ENCODE measurements around the gene C1S. TPM values are rescaled to one million over a fixed set of nuclear protein-coding genes. Genes with fewer than 3 reads are reported as not detected.
"Not testable (repeated sequence)": the region's sequence is repeated elsewhere in the genome, so short reads cannot be mapped to it uniquely, and the experiment has no call there.

The C1S gene
- total RNA-seq, 2 experiments from 2014 or later = 1.7 TPM

- no peak for TF ChIP-seq CTCF (IDR thresholded peaks at IDR 0.05)
- intact Hi-C loops (cut with micrococcal nuclease) = no loop called here
- Mint-ChIP-seq H3K4me3 (no peak overlapping the region), H3K9me3 (no peaks in the 10 kb centered on the region), H3K36me3 (ENCODE audit: low read depth) (no peaks in the 10 kb centered on the region), H3K27ac (no peak overlapping the region), H3K4me1 (ENCODE audit: low read depth) (no peaks in the 10 kb centered on the region), H3K27me3 (peaks cover 22% of the 10 kb centered on the region)
- POLR2A ChIA-PET = no interaction called here
- DNase-seq (no peak), ATAC-seq (no peak)
- CTCF ChIA-PET = interaction anchor here (0.7 kb wide), 1 partner anchor 22 kb away, joined by 3 read pairs; no protein-coding TSS in a partner anchor
Measured at GRCh38 chr12:7054925-7055324, 5.6 kb upstream of the C1S start.

- H3K27ac Mint-ChIP-seq; H3K4me3 Mint-ChIP-seq; H3K36me3 Mint-ChIP-seq (ENCODE audit: low read depth); H3K4me1 Mint-ChIP-seq (ENCODE audit: low read depth); intact Hi-C loops (cut with micrococcal nuclease); H3K9me3 Mint-ChIP-seq; ATAC-seq; DNase-seq: not testable (repeated sequence)
- POLR2A ChIA-PET = interaction anchor here (1.1 kb wide), 1 partner anchor 56 kb away, joined by 3 read pairs; no protein-coding TSS in a partner anchor
- H3K27me3 Mint-ChIP-seq = peaks cover 24% of the 10 kb centered on the region
- CTCF ChIA-PET = interaction anchor here (0.7 to 1.7 kb wide), 2 partner anchors 21 to 37 kb away, joined by 3 to 5 read pairs; partner anchors contain the start of gene LPCAT3
Measured at GRCh38 chr12:7055736-7056135, 4.8 kb upstream of the C1S start.

- DNase-seq (no peak), ATAC-seq (no peak)
- Mint-ChIP-seq H3K4me1 (ENCODE audit: low read depth) (no peaks in the 10 kb centered on the region), H3K27ac (no peak overlapping the region), H3K36me3 (ENCODE audit: low read depth) (no peaks in the 10 kb centered on the region), H3K4me3 (no peak overlapping the region), H3K9me3 (no peaks in the 10 kb centered on the region), H3K27me3 (peaks cover 25% of the 10 kb centered on the region)
- intact Hi-C loops (cut with micrococcal nuclease) = no loop called here
- no peak for TF ChIP-seq CTCF (IDR thresholded peaks at IDR 0.05)
- POLR2A ChIA-PET = no interaction called here
- CTCF ChIA-PET = interaction anchor here (1.2 to 1.4 kb wide), 2 partner anchors 9 to 88 kb away, joined by 3 read pairs; no protein-coding TSS in a partner anchor
Measured at GRCh38 chr12:7058163-7058845, 2.2 kb upstream of the C1S start.

DNA sequence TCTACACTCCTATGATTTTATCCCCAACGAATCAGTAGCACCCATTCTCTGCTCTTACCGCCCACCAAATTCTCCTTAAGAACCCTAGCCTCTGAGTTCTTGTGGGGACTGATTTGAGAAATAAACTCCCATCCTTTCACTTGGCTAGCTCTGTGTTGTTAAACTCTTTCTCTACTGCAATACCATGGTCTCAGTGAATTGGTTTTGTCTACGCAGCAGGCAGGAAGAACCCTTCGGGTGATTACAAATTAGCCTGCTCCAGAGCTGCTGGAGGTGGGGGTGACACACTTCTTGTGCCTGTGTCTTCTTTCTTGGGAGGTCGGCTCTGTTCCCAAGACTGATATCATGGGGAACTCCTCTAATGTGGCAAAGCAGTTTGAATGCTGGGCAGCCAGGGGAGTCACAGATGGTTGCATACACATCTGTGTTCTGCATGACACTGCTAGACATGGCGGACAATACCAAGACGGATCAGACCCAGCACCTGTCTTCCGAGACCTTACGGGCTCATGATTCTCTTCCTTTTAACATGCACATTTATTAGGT lies 1.6 kb upstream of the C1S start:
- intact Hi-C loops (cut with micrococcal nuclease) = no loop called here
- POLR2A ChIA-PET = no interaction called here
- Mint-ChIP-seq H3K27ac (no peak overlapping the region), H3K36me3 (ENCODE audit: low read depth) (no peaks in the 10 kb centered on the region), H3K27me3 (peaks cover 25% of the 10 kb centered on the region), H3K9me3 (no peaks in the 10 kb centered on the region), H3K4me3 (no peak overlapping the region), H3K4me1 (ENCODE audit: low read depth) (no peaks in the 10 kb centered on the region)
- ATAC-seq (no peak), DNase-seq (no peak)
- no peak for TF ChIP-seq CTCF (IDR thresholded peaks at IDR 0.05)
- CTCF ChIA-PET = interaction anchor here (1.4 kb wide), 1 partner anchor 10 kb away, joined by 3 read pairs; no protein-coding TSS in a partner anchor

GRCh38 chr12:7059780-7060179 lies 738 bp upstream of the C1S start:
- Mint-ChIP-seq H3K36me3 (ENCODE audit: low read depth) (no peaks in the 10 kb centered on the region), H3K27ac (no peak overlapping the region), H3K9me3 (no peaks in the 10 kb centered on the region), H3K4me1 (ENCODE audit: low read depth) (no peaks in the 10 kb centered on the region), H3K27me3 (peaks cover 25% of the 10 kb centered on the region), H3K4me3 (no peak overlapping the region)
- DNase-seq = no peak
- no peak for TF ChIP-seq CTCF (IDR thresholded peaks at IDR 0.05)
- POLR2A ChIA-PET = interaction anchor here (0.7 to 1.3 kb wide), 2 partner anchors 83 to 564 kb away, joined by 3 read pairs; no protein-coding TSS in a partner anchor
- CTCF ChIA-PET = interaction anchor here (1.2 kb wide), 1 partner anchor 49 kb away, joined by 3 read pairs; no protein-coding TSS in a partner anchor
- intact Hi-C loops (cut with micrococcal nuclease) = no loop called here
- no peak for ATAC-seq
